GM12878 (cell line): Measurements from ENCODE around the gene PGLYRP1. TPM values are rescaled to one million over a fixed set of nuclear protein-coding genes. Genes with fewer than 3 reads are reported as not detected.

Experiments used
- ATAC-seq: fragments of 200-7000 bp; cut with Tn5 transposase; 3 replicates; pipeline ENCODE4 v1.9.1; 2020; ENCODE audit warnings: mild to moderate bottlenecking, moderate library complexity
- BruUV-seq: library from RNA; stranded (reverse); fragments of 400-500 nt; replicated peaks from 2 replicates; lab custom pipeline; 2021; lab: Mats Ljungman, UMichigan
- CTCF ChIA-PET: fragments of 300-600 bp; sonication (Branson Sonifier 250); formaldehyde crosslinking; extraction: SDS; loops from one replicate; lab custom pipeline; 2021; ENCODE audit warnings: inconsistent platforms; lab: Yijun Ruan, JAX
- POLR2A ChIA-PET: fragments of 350-600 bp; formaldehyde crosslinking; extraction: SDS; loops from one replicate; lab custom pipeline; 2021; ENCODE audit warnings: inconsistent platforms; lab: Charles Lee
- RAD21 ChIA-PET: fragments of 300-600 bp; sonication (Branson Sonifier 250); formaldehyde crosslinking; loops from one replicate; lab custom pipeline; 2023; ENCODE audit warnings: antibody characterized with exemption; ENCODE audit not compliant: unreplicated experiment; lab: Charles Lee
- SMC1A ChIA-PET: fragments of 300-600 bp; sonication (Branson Sonifier 250); formaldehyde crosslinking; loops from one replicate; lab custom pipeline; 2023; ENCODE audit not compliant: unreplicated experiment, uncharacterized antibody; lab: Charles Lee
- DNase-seq: peaks from one replicate; pipeline ENCODE4 v3.0.0-alpha.2; 2011; ENCODE audit warnings: low read depth, low spot score
- FAIRE-seq: peaks from 3 replicates; lab custom pipeline; 2011; peaks lifted over from hg19 to GRCh38; lab: Jason Lieb, UNC
- H2AFZ ChIP-seq: 2 replicates; pipeline ENCODE4 v1.6.0; 2011; ENCODE audit warnings: low read depth, low read length, control low read depth; ENCODE audit not compliant: control insufficient read depth
- H3K27ac ChIP-seq: 2 replicates; pipeline ENCODE4 v1.5.1; 2011; ENCODE audit warnings: control low read depth; ENCODE audit not compliant: control insufficient read depth, insufficient read depth
- H3K27me3 ChIP-seq, 2 experiments: replicated peaks in 1 of 2; 2 replicates each; pipeline versions ENCODE4 v1.6.0 to v1.6.1; 2011; ENCODE audit warnings: low read length in 1 of 2; ENCODE audit not compliant: control insufficient read depth in 2 of 2, insufficient read depth in 2 of 2
- H3K36me3 ChIP-seq, 2 experiments: 2 replicates each; pipeline ENCODE4 v1.5.1; 2011; ENCODE audit warnings: low read length in 1 of 2; ENCODE audit not compliant: control insufficient read depth in 2 of 2, insufficient read depth in 2 of 2
- H3K4me1 ChIP-seq: 2 replicates; pipeline ENCODE4 v1.6.1; 2011; ENCODE audit warnings: mild to moderate bottlenecking, low read length, moderate library complexity, mixed read lengths; ENCODE audit not compliant: control insufficient read depth, insufficient read depth
- H3K4me2 ChIP-seq: 2 replicates; pipeline ENCODE4 v1.6.0; 2011; ENCODE audit warnings: control low read depth; ENCODE audit not compliant: control insufficient read depth, insufficient read depth
- H3K4me3 ChIP-seq: fragments of 200-600 bp; sonication (generic); 2 replicates; pipeline ENCODE4 v1.5.1; 2016
- H3K79me2 ChIP-seq: 2 replicates; pipeline ENCODE4 v1.6.0; 2011; ENCODE audit warnings: low read length; ENCODE audit not compliant: control insufficient read depth, insufficient read depth
- H3K9ac ChIP-seq: 2 replicates; pipeline ENCODE4 v1.8.0; 2011; ENCODE audit warnings: low read length, control low read depth, mixed read lengths; ENCODE audit not compliant: control insufficient read depth, insufficient read depth
- H3K9me3 ChIP-seq: replicated peaks from 3 replicates; pipeline ENCODE4 v1.5.1; 2011; ENCODE audit warnings: mild to moderate bottlenecking, low read length; ENCODE audit not compliant: control insufficient read depth, insufficient read depth
- H4K20me1 ChIP-seq: 2 replicates; pipeline ENCODE4 v1.6.0; 2011; ENCODE audit not compliant: control insufficient read depth, insufficient read depth
- CBFB ChIP-seq: IDR thresholded peaks from 2 replicates; pipeline ENCODE4 v1.6.1; 2016; ENCODE audit warnings: antibody characterized with exemption, low read depth
- CHD1 ChIP-seq: IDR thresholded peaks from 2 replicates; pipeline ENCODE4 v1.6.1; 2012; ENCODE audit warnings: low read depth, low read length, improper control_type of control experiment
- CREM ChIP-seq: IDR thresholded peaks from 2 replicates; pipeline ENCODE4 v1.6.1; 2014; ENCODE audit warnings: antibody characterized with exemption, low read depth
- IKZF2 ChIP-seq, 2 experiments: fragments of 450-650 bp; IDR thresholded peaks; 2 replicates each; pipeline ENCODE4 v1.6.1; 2017; ENCODE audit warnings: mild to moderate bottlenecking in 2 of 2, moderate library complexity in 2 of 2
- KLF5 ChIP-seq: fragments of 450-650 bp; IDR thresholded peaks from 2 replicates; pipeline ENCODE4 v1.6.1; 2014; ENCODE audit warnings: mild to moderate bottlenecking; ENCODE audit not compliant: partially characterized antibody
- MYB ChIP-seq: fragments of 150-350 bp; IDR thresholded peaks from 2 replicates; pipeline ENCODE4 v1.6.1; 2014; ENCODE audit warnings: mild to moderate bottlenecking, low read depth, low read length, borderline replicate concordance
- MYC ChIP-seq: IDR thresholded peaks from 2 replicates; pipeline ENCODE4 v1.6.1; 2011; ENCODE audit warnings: mild to moderate bottlenecking, low read length, moderate library complexity, inconsistent platforms; ENCODE audit not compliant: insufficient read depth, insufficient replicate concordance, insufficient read length, severe bottlenecking
- NR2C1 ChIP-seq: fragments of 450-650 bp; IDR thresholded peaks from 2 replicates; pipeline ENCODE4 v1.6.1; 2017; ENCODE audit warnings: antibody characterized with exemption, mild to moderate bottlenecking, moderate library complexity
- POLR2AphosphoS5 ChIP-seq: IDR thresholded peaks from 2 replicates; pipeline ENCODE4 v1.6.1; 2011; ENCODE audit warnings: mild to moderate bottlenecking, low read length, inconsistent platforms
- RCOR1 ChIP-seq: conservative IDR thresholded peaks from 2 replicates; pipeline ENCODE4 v1.6.1; 2012; ENCODE audit warnings: low read depth, low read length, improper control_type of control experiment
- SMC3 ChIP-seq: IDR thresholded peaks from 2 replicates; pipeline ENCODE4 v1.6.1; 2011; ENCODE audit warnings: low read length, improper control_type of control experiment, borderline replicate concordance
- STAT3 ChIP-seq: IDR thresholded peaks from 2 replicates; pipeline ENCODE4 v1.6.1; 2011; ENCODE audit warnings: low read depth, low read length, improper control_type of control experiment
- TAF1 ChIP-seq: IDR thresholded peaks from 2 replicates; pipeline ENCODE4 v1.6.1; 2011; ENCODE audit warnings: mild to moderate bottlenecking, low read depth, low read length, borderline replicate concordance
- TARDBP ChIP-seq: IDR thresholded peaks from 2 replicates; pipeline ENCODE4 v1.6.1; 2016; ENCODE audit warnings: borderline replicate concordance
- WGBS: methylation state at CpG from one replicate; pipeline ENCODE4 v1.1.6; 2016; ENCODE audit warnings: low lambda C conversion rate; ENCODE audit not compliant: insufficient replicate concordance, insufficient coverage; ENCODE audit errors: missing lambda C conversion rate; 5-methylcytosine and 5-hydroxymethylcytosine counted together
- in situ Hi-C: fragments of 300-500 bp; cut with MboI; formaldehyde crosslinking; loops from 9 replicates; pipeline ENCODE4 v1.14.3; 2018; ENCODE audit warnings: mixed read lengths
- intact Hi-C: fragments of 100-400 bp; cut with micrococcal nuclease; formaldehyde crosslinking; loops from one replicate; pipeline ENCODE4 v1.14.2; 2022; ENCODE audit not compliant: unreplicated experiment
- polyA plus RNA-seq, 11 experiments: library from polyadenylated mRNA; depleted of rRNA in 4 of 11; unstranded in 6 of 11; stranded (reverse) in 5 of 11; fragments of >200 nt; fragmentation: Nextera tagmentation in 4 of 11; fragmentation: Illumina TruSeq in 1 of 11; extraction: Ambion mirVana in 4 of 11; extraction: Trizol in 1 of 11; gene quantifications; 1 replicate in 1 of 11; 2 replicates in 10 of 11; pipeline versions ENCODE4 v1.2.1 to v1.2.3, GENCODE V29; 2011 to 2016; ENCODE audit warnings: inconsistent platforms in 2 of 11, missing spikeins in 2 of 11, low read depth in 1 of 11
- total RNA-seq, 4 experiments: library from RNA; depleted of rRNA in 3 of 4; stranded (reverse); fragments of >200 nt in 3 of 4; fragmentation: Illumina TruSeq in 1 of 4; extraction: Trizol in 1 of 4; gene quantifications; 2 replicates each; pipeline versions ENCODE4 v1.2.1 to v1.2.3, GENCODE V29; 2013 to 2021

PGLYRP1 gene
- total and polyA plus RNA-seq, 10 of the 15 experiments (the other 5 are each of a cell fraction or from before 2014, with no cell fraction given), result 0.30 TPM; not detected in 9

DNA sequence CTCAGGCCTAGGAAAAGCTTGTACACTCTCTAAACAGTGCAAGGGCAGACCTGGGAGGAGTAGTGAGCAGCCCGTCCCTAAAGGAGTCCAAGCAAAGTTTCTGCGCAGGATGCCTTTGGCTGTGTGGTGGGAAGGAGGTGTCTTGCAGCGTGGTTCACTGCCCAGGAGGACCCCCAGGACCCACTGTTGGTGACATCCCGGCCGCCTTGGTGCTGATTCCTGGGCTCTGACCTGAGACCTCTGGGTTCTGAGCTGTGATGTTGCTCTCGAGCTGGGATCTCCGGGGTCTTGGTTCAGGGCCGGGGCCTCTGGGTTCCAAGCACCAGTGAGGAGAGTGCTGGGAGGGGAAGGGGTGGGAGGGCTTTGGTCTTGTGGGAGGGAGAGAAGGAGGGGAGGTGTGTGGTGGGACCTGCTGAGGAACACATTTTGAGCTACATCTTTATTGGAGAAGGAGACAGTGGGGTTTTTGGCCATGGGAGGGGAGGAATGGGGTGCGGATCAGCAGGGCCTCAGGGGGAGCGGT lies 4.1 kb downstream of the PGLYRP1 start:
- H3K27ac ChIP-seq, result no peak overlapping the region
- POLR2A ChIA-PET, result no interaction called here

More for the DNA sequence above, 4.1 kb downstream of the PGLYRP1 start:
- no peak for TF ChIP-seq TAF1
- no peak for TF ChIP-seq CREM
- TF ChIP-seq IKZF2 (IDR thresholded peaks at IDR 0.05), result no peak
- no peak for TF ChIP-seq POLR2AphosphoS5
- TF ChIP-seq NR2C1, result no peak
- TF ChIP-seq CBFB, result no peak
- TF ChIP-seq STAT3, result no peak
- no peak for TF ChIP-seq KLF5
- no peak for TF ChIP-seq RCOR1
- no peak for TF ChIP-seq MYC
- TF ChIP-seq MYB, result no peak
- no peak for TF ChIP-seq SMC3
- TF ChIP-seq CHD1, result no peak
- TF ChIP-seq TARDBP, result no peak
- no peak overlapping the region for H2AFZ ChIP-seq
- FAIRE-seq (no peak), DNase-seq (no peak), ATAC-seq (no peak)
- SMC1A ChIA-PET, result no interaction called here
- no peaks in the 10 kb centered on the region for H3K27me3 ChIP-seq
- no TSS peak for BruUV-seq
- no peaks in the 10 kb centered on the region for H3K9me3 ChIP-seq
- no peaks in the 10 kb centered on the region; the same call in 1 of the 2 replicates for H4K20me1 ChIP-seq
- H3K79me2 ChIP-seq, result no peaks in the 10 kb centered on the region
- WGBS, result 89% methylated on average over 10 of the region's 10 CpGs
- in situ Hi-C loops, result no loop called here
- RAD21 ChIA-PET, result no interaction called here
- no peaks in the 10 kb centered on the region; a peak in 1 of 4 replicates for H3K36me3 ChIP-seq
- no peak overlapping the region for H3K4me2 ChIP-seq
- intact Hi-C loops, result no loop called here
- no peak overlapping the region for H3K4me3 ChIP-seq
- H3K4me1 ChIP-seq, result peaks cover 5% of the 10 kb centered on the region
- H3K9ac ChIP-seq, result no peak overlapping the region
- CTCF ChIA-PET, result interaction anchor here (1.7 kb wide), 1 partner anchor 10 kb away, joined by 5 read pairs; no protein-coding TSS in a partner anchor
